Endothelial cell of umbilical vein (primary cell): ENCODE results near the gene C12orf76. TPM values are rescaled to one million over a fixed set of nuclear protein-coding genes. Genes with fewer than 3 reads are reported as not detected.

Source experiments
- BruUV-seq: library from RNA; stranded (reverse); fragments of 400-500 nt; replicated peaks from 2 replicates; lab custom pipeline; 2021; lab: Mats Ljungman, UMichigan
- CTCF ChIA-PET: fragments of 300-600, 350-600 bp; sonication (Branson Sonifier 250); formaldehyde crosslinking; loops from one replicate; lab custom pipeline; 2021; ENCODE audit warnings: antibody characterized with exemption, inconsistent platforms; lab: Charles Lee
- POLR2A ChIA-PET: fragments of 300-600, 350-600 bp; sonication (Branson Sonifier 250); formaldehyde crosslinking; loops from one replicate; lab custom pipeline; 2021; ENCODE audit warnings: antibody characterized with exemption, inconsistent platforms; lab: Charles Lee
- DNase-seq: peaks from one replicate; pipeline ENCODE4 v3.0.0-alpha.2; 2011; ENCODE audit warnings: low read depth, low spot score
- FAIRE-seq: peaks from 2 replicates; lab custom pipeline; 2011; peaks lifted over from hg19 to GRCh38; lab: Jason Lieb, UNC
- H2AFZ ChIP-seq: 2 replicates; pipeline ENCODE4 v1.6.0; 2012; ENCODE audit warnings: low read depth, low read length, control low read depth, inconsistent platforms
- H3K27ac ChIP-seq: 2 replicates; pipeline ENCODE4 v1.5.1; 2011; ENCODE audit warnings: low read depth, mild to moderate bottlenecking, control low read depth, low read length, moderate library complexity; ENCODE audit not compliant: insufficient read depth
- H3K27me3 ChIP-seq, 2 experiments: 2 replicates each; pipeline versions ENCODE4 v1.6.0 to v1.6.1; 2011; ENCODE audit warnings: low read length in 2 of 2, mixed read lengths in 1 of 2; ENCODE audit not compliant: control insufficient read depth in 2 of 2, insufficient read depth in 2 of 2
- H3K36me3 ChIP-seq, 2 experiments: 2 replicates in 1 of 2; 3 replicates in 1 of 2; pipeline ENCODE4 v1.5.1; 2011; ENCODE audit warnings: low read length in 2 of 2, mild to moderate bottlenecking in 1 of 2, moderate library complexity in 1 of 2; ENCODE audit not compliant: control insufficient read depth in 2 of 2, insufficient read depth in 2 of 2; ENCODE audit errors: extremely low read depth in 1 of 2
- H3K4me1 ChIP-seq: 3 replicates; pipeline ENCODE4 v1.5.1; 2011; ENCODE audit warnings: mild to moderate bottlenecking, low read length; ENCODE audit not compliant: control insufficient read depth, insufficient read depth; ENCODE audit errors: extremely low read depth
- H3K4me2 ChIP-seq: 2 replicates; pipeline ENCODE4 v1.6.1; 2011; ENCODE audit warnings: low read length, control low read depth, mixed read lengths; ENCODE audit not compliant: insufficient read depth
- H3K4me3 ChIP-seq, 3 experiments: fragments of 200-600 bp in 1 of 3; sonication (generic), shearing (Covaris generic) in 1 of 3; replicated peaks in 1 of 3; 2 replicates each; pipeline ENCODE4 v1.5.1; 2011 to 2016; ENCODE audit warnings: control low read depth in 3 of 3, low read length in 3 of 3, mild to moderate bottlenecking in 2 of 3, inconsistent platforms in 1 of 3, low read depth in 1 of 3, moderate library complexity in 1 of 3; ENCODE audit not compliant: insufficient read depth in 1 of 3
- H3K79me2 ChIP-seq: 2 replicates; pipeline ENCODE4 v1.6.0; 2012; ENCODE audit warnings: low read length, inconsistent platforms; ENCODE audit not compliant: control insufficient read depth, insufficient read depth
- H3K9ac ChIP-seq: replicated peaks from 2 replicates; pipeline ENCODE3; 2011; ENCODE audit warnings: low read length, control low read depth; ENCODE audit not compliant: insufficient read depth; ENCODE audit errors: extremely low read depth
- H3K9me1 ChIP-seq: replicated peaks from 3 replicates; pipeline ENCODE4 v1.6.0; 2011; ENCODE audit warnings: mild to moderate bottlenecking, low read length; ENCODE audit not compliant: control insufficient read depth, insufficient read depth; ENCODE audit errors: extremely low read depth
- H3K9me3 ChIP-seq: replicated peaks from 2 replicates; pipeline ENCODE4 v1.5.1; 2012; ENCODE audit warnings: low read length, inconsistent platforms; ENCODE audit not compliant: control insufficient read depth, insufficient read depth
- H4K20me1 ChIP-seq: replicated peaks from 2 replicates; pipeline ENCODE3; 2011; ENCODE audit warnings: mild to moderate bottlenecking, low read length; ENCODE audit not compliant: control insufficient read depth, insufficient read depth; ENCODE audit errors: extremely low read depth
- CTCF ChIP-seq, 2 donors: IDR thresholded peaks; 1 replicate in 1 of 2; 2 replicates in 1 of 2; pipeline ENCODE4 v1.5.1; 2011; ENCODE audit warnings: low read length in 2 of 2, mild to moderate bottlenecking in 2 of 2, moderate library complexity in 2 of 2, control low read depth in 1 of 2, inconsistent platforms in 1 of 2, low read depth in 1 of 2; ENCODE audit not compliant: insufficient read depth in 1 of 2; ENCODE audit errors: extremely low read depth in 1 of 2
- EZH2 ChIP-seq: IDR thresholded peaks from 2 replicates; pipeline ENCODE4 v1.6.1; 2012; ENCODE audit warnings: borderline replicate concordance, low read depth, mild to moderate bottlenecking, moderate library complexity, low read length, inconsistent platforms; ENCODE audit not compliant: severe bottlenecking
- FOS ChIP-seq: IDR thresholded peaks from 2 replicates; pipeline ENCODE4 v1.6.1; 2011; ENCODE audit warnings: mild to moderate bottlenecking, low read length, moderate library complexity, borderline replicate concordance; ENCODE audit not compliant: insufficient read depth
- GATA2 ChIP-seq: IDR thresholded peaks from 2 replicates; pipeline ENCODE4 v1.7.0; 2011; ENCODE audit warnings: low read depth, mild to moderate bottlenecking, moderate library complexity, mixed read lengths, low read length; ENCODE audit not compliant: insufficient read length, insufficient read depth
- JUN ChIP-seq: IDR thresholded peaks from 2 replicates; pipeline ENCODE4 v1.6.1; 2011; ENCODE audit warnings: borderline replicate concordance, low read depth; ENCODE audit not compliant: insufficient read length, insufficient read depth
- MAX ChIP-seq: IDR thresholded peaks from 2 replicates; pipeline ENCODE4 v1.6.1; 2011; ENCODE audit not compliant: insufficient read depth, insufficient read length
- MYC ChIP-seq: IDR thresholded peaks from one replicate; pipeline ENCODE4 v1.6.1; 2011; ENCODE audit warnings: mild to moderate bottlenecking, low read depth, low read length
- POLR2A ChIP-seq: IDR thresholded peaks from 2 replicates; pipeline ENCODE4 v1.6.1; 2012; ENCODE audit warnings: low read depth, mild to moderate bottlenecking, control low read depth, low read length
- POLR2AphosphoS5 ChIP-seq: IDR thresholded peaks from 2 replicates; pipeline ENCODE4 v1.6.1; 2012; ENCODE audit warnings: low read depth, mild to moderate bottlenecking, control low read depth, low read length, moderate library complexity; ENCODE audit not compliant: insufficient read depth
- dilution Hi-C: fragments of 300-500 bp; cut with MboI; formaldehyde crosslinking; loops from one replicate; pipeline ENCODE4 v1.15.0; 2019; ENCODE audit warnings: low sequenced_read_pairs; ENCODE audit not compliant: extremely low pct_ligation_motif_present
- intact Hi-C: fragments of 100-400 bp; cut with micrococcal nuclease; formaldehyde crosslinking; loops from one replicate; pipeline ENCODE4 v1.10.0; 2022
- polyA plus RNA-seq, 4 experiments: library from polyadenylated mRNA; depleted of rRNA in 3 of 4; stranded (reverse) in 3 of 4; unstranded in 1 of 4; fragments of >200 nt; gene quantifications; 2 replicates each; pipeline versions ENCODE4 v1.2.1 to v1.2.3, GENCODE V29; 2011 to 2012; ENCODE audit warnings: missing spikeins in 1 of 4
- total RNA-seq: library from RNA; stranded (reverse); gene quantifications from 2 replicates; pipeline ENCODE4 v1.2.3, GENCODE V29; 2021

Gene C12orf76
- total and polyA plus RNA-seq, 2 donors (not counting 3 experiments of a cell fraction or from before 2014, with no cell fraction given): 13.4 to 17.1 TPM

GRCh38 chr12:110077800-110078199, 29.5 kb upstream of the C12orf76 start:
- ChIA-PET CTCF (interaction anchor here (0.6 kb wide), 1 partner anchor 18 kb away, joined by 3 read pairs; no protein-coding TSS in a partner anchor), POLR2A (interaction anchor here (0.6 kb wide), 1 partner anchor 203 kb away, joined by 3 read pairs; no protein-coding TSS in a partner anchor)
- DNase-seq (no peak), FAIRE-seq (no peak)
- Histone ChIP-seq H3K4me1 (peaks cover 4% of the 10 kb centered on the region), H3K4me2 (no peak overlapping the region), H3K9me1 (no peaks in the 10 kb centered on the region), H3K36me3 (no peaks in the 10 kb centered on the region), H3K27me3 (peaks cover 0 to 2% of the 10 kb centered on the region in 2 experiments), H3K4me3 (no peak overlapping the region), H2AFZ (no peak overlapping the region), H3K27ac (no peak overlapping the region), H3K79me2 (no peaks in the 10 kb centered on the region), H4K20me1 (no peaks in the 10 kb centered on the region), H3K9me3 (no peaks in the 10 kb centered on the region), H3K9ac (no peak overlapping the region)
- TF ChIP-seq JUN (no peak), EZH2 (no peak), POLR2A (no peak), MAX (no peak), MYC (no peak), GATA2 (no peak), CTCF (IDR thresholded peaks at IDR 0.05; ENCODE audit: extremely low read depth in 1 of 2, insufficient read depth in 1 of 2, low read depth in 1 of 2, low read length in 2 of 2) (no peak), POLR2AphosphoS5 (no peak), FOS (no peak)
- no TSS peak for BruUV-seq
- intact Hi-C loops (no loop called here), dilution Hi-C loops (no loop called here)
